ENCODE results near the gene RFESD. TPM values are rescaled to one million over a fixed set of nuclear protein-coding genes. Genes with fewer than 3 reads are reported as not detected.
"Not testable (repeated sequence)": the region's sequence is repeated elsewhere in the genome, so short reads cannot be mapped to it uniquely, and the experiment has no call there.

Gene RFESD
- total and polyA plus RNA-seq, 10 of the 15 experiments (the other 5 are each of a cell fraction or from before 2014, with no cell fraction given): 1.9 to 14.7 (median 4.9) TPM

- WGBS (ENCODE audit: insufficient coverage, insufficient replicate concordance, low lambda C conversion rate, missing lambda C conversion rate): 73% methylated on average over 4 of the region's 5 CpGs
- H4K20me1 ChIP-seq (ENCODE audit: control insufficient read depth, insufficient read depth); BruUV-seq (replicated peaks); H3K4me2 ChIP-seq (ENCODE audit: control insufficient read depth, insufficient read depth); H3K79me2 ChIP-seq (ENCODE audit: control insufficient read depth, insufficient read depth, low read length); RAD21 ChIA-PET (ENCODE audit: unreplicated experiment); H3K9ac ChIP-seq (ENCODE audit: control insufficient read depth, insufficient read depth, low read length); H3K36me3 ChIP-seq (ENCODE audit: control insufficient read depth in 2 of 2, insufficient read depth in 2 of 2, low read length in 1 of 2); DNase-seq (ENCODE audit: low read depth, low spot score); SMC1A ChIA-PET (ENCODE audit: uncharacterized antibody, unreplicated experiment); intact Hi-C loops (cut with micrococcal nuclease; ENCODE audit: unreplicated experiment); H3K4me1 ChIP-seq (ENCODE audit: control insufficient read depth, insufficient read depth, low read length); H3K4me3 ChIP-seq; H3K27me3 ChIP-seq (replicated peaks in 1 of 2; ENCODE audit: control insufficient read depth in 2 of 2, insufficient read depth in 2 of 2, low read length in 1 of 2); H2AFZ ChIP-seq (ENCODE audit: control insufficient read depth, low read depth, low read length); FAIRE-seq; H3K9me3 ChIP-seq (replicated peaks; ENCODE audit: control insufficient read depth, insufficient read depth, low read length); ATAC-seq; in situ Hi-C loops (cut with MboI); H3K27ac ChIP-seq (ENCODE audit: control insufficient read depth, insufficient read depth): not testable (repeated sequence)
- ChIA-PET CTCF (interaction anchor here (1.4 kb wide), 1 partner anchor 10 kb away, joined by 5 read pairs; no protein-coding TSS in a partner anchor), POLR2A (interaction anchor here (0.6 kb wide), 1 partner anchor 9 kb away, joined by 3 read pairs; no protein-coding TSS in a partner anchor)
Measured at GRCh38 chr5:95706196-95706595, 59.6 kb downstream of the RFESD start.

- in situ Hi-C loops (cut with MboI) (no loop called here), intact Hi-C loops (cut with micrococcal nuclease; ENCODE audit: unreplicated experiment) (no loop called here)
- Histone ChIP-seq H3K27me3 (replicated peaks in 1 of 2; ENCODE audit: control insufficient read depth in 2 of 2, insufficient read depth in 2 of 2, low read length in 1 of 2) (no peaks in the 10 kb centered on the region), H3K79me2 (ENCODE audit: control insufficient read depth, insufficient read depth, low read length) (no peaks in the 10 kb centered on the region), H3K9ac (ENCODE audit: control insufficient read depth, insufficient read depth, low read length) (no peak overlapping the region), H3K27ac (ENCODE audit: control insufficient read depth, insufficient read depth) (no peak overlapping the region), H3K4me1 (ENCODE audit: control insufficient read depth, insufficient read depth, low read length) (no peaks in the 10 kb centered on the region), H3K4me2 (ENCODE audit: control insufficient read depth, insufficient read depth) (no peak overlapping the region), H4K20me1 (ENCODE audit: control insufficient read depth, insufficient read depth) (no peaks in the 10 kb centered on the region), H3K9me3 (replicated peaks; ENCODE audit: control insufficient read depth, insufficient read depth, low read length) (no peaks in the 10 kb centered on the region), H3K4me3 (no peak overlapping the region), H2AFZ (ENCODE audit: control insufficient read depth, low read depth, low read length) (no peak overlapping the region), H3K36me3 (ENCODE audit: control insufficient read depth in 2 of 2, insufficient read depth in 2 of 2, low read length in 1 of 2) (no peaks in the 10 kb centered on the region)
- DNase-seq (ENCODE audit: low read depth, low spot score) (no peak), FAIRE-seq (no peak), ATAC-seq (no peak)
- WGBS (ENCODE audit: insufficient coverage, insufficient replicate concordance, low lambda C conversion rate, missing lambda C conversion rate): 85% methylated on average over 9 of the region's 9 CpGs
- ChIA-PET RAD21 (ENCODE audit: unreplicated experiment) (no interaction called here), CTCF (no interaction called here), POLR2A (interaction anchor here (1.0 kb wide), 1 partner anchor 9 kb away, joined by 4 read pairs; no protein-coding TSS in a partner anchor), SMC1A (ENCODE audit: uncharacterized antibody, unreplicated experiment) (interaction anchor here (1.0 to 1.5 kb wide), 3 partner anchors 27 to 145 kb away, joined by 3 read pairs; no protein-coding TSS in a partner anchor)
- no TSS peak for BruUV-seq (replicated peaks)
- no peak for TF ChIP-seq PAX8 (IDR thresholded peaks at IDR 0.05)
- no peak for TF ChIP-seq LARP7 (IDR thresholded peaks at IDR 0.05)
- no peak for TF ChIP-seq SUZ12 (IDR thresholded peaks at IDR 0.05; ENCODE audit: unreplicated experiment)
- TF ChIP-seq SMC3 (IDR thresholded peaks at IDR 0.05; ENCODE audit: borderline replicate concordance, low read length): no peak
- TF ChIP-seq SKIL (IDR thresholded peaks at IDR 0.05; ENCODE audit: low read depth, poor library complexity, severe bottlenecking): no peak
- TF ChIP-seq CHD1 (IDR thresholded peaks at IDR 0.05; ENCODE audit: low read depth, low read length): no peak
- TF ChIP-seq MYC (IDR thresholded peaks at IDR 0.05; ENCODE audit: insufficient read depth, insufficient read length, insufficient replicate concordance, low read length, severe bottlenecking): no peak
- TF ChIP-seq CBX5 (IDR thresholded peaks at IDR 0.05; ENCODE audit: low read depth): no peak
- TF ChIP-seq PAX5 (IDR thresholded peaks at IDR 0.05; ENCODE audit: borderline replicate concordance, low read depth, low read length): no peak
- no peak for TF ChIP-seq ZBTB4 (CRISPR knock-in tag; IDR thresholded peaks at IDR 0.05)
Measured at GRCh38 chr5:95707055-95707454, 60.5 kb downstream of the RFESD start.

All from GM12878 (cell line).